HepG2 (cell line): ENCODE results near the gene LARP4. TPM values are rescaled to one million over a fixed set of nuclear protein-coding genes. Genes with fewer than 3 reads are reported as not detected.

Experiments
- BCLAF1 ChIP-seq: fragments of 450-650 bp; IDR thresholded peaks from 2 replicates; pipeline ENCODE4 v1.6.1; 2017; ENCODE audit warnings: mild to moderate bottlenecking
- DNMT3B ChIP-seq: conservative IDR thresholded peaks from 2 replicates; pipeline ENCODE4 v1.6.1; 2016; ENCODE audit warnings: missing biosample characterization, control low read depth
- MAFK ChIP-seq, 2 experiments: IDR thresholded peaks in 1 of 2; conservative IDR thresholded peaks in 1 of 2; 2 replicates each; pipeline ENCODE4 v1.6.1; 2011; ENCODE audit warnings: improper control_type of control experiment in 2 of 2, low read length in 2 of 2
- NFAT5 ChIP-seq: sonication (generic); formaldehyde crosslinking; IDR thresholded peaks from 2 replicates; pipeline ENCODE4 v1.4.0; 2020; ENCODE audit warnings: missing genetic modification reagents
- TFAP4 ChIP-seq: sonication (generic); IDR thresholded peaks from 2 replicates; pipeline ENCODE4 v1.6.1; 2016; ENCODE audit warnings: low read depth, borderline replicate concordance
- ZFX ChIP-seq: sonication (generic); formaldehyde crosslinking; IDR thresholded peaks from 2 replicates; pipeline ENCODE4 v1.4.0; 2020; ENCODE audit warnings: mild to moderate bottlenecking, low read depth, missing genetic modification reagents, moderate library complexity
- ZNF652 ChIP-seq: IDR thresholded peaks from 2 replicates; pipeline ENCODE4 v1.6.1; 2016; ENCODE audit warnings: low read depth, borderline replicate concordance
- ZNF678 ChIP-seq: sonication (generic); formaldehyde crosslinking; IDR thresholded peaks from 2 replicates; pipeline ENCODE4 v1.4.0; 2020; ENCODE audit warnings: mild to moderate bottlenecking, missing genetic modification reagents
- polyA plus RNA-seq, 8 experiments: library from polyadenylated mRNA; depleted of rRNA in 3 of 8; stranded (reverse) in 7 of 8; unstranded in 1 of 8; fragments of >200 nt; fragmentation: Illumina TruSeq in 4 of 8; extraction: Trizol in 4 of 8; gene quantifications; 2 replicates each; pipeline versions ENCODE4 v1.2.1 to v1.2.3, GENCODE V29; 2011 to 2016; ENCODE audit warnings: low read depth in 4 of 8, missing spikeins in 1 of 8, mixed read lengths in 1 of 8; ENCODE audit not compliant: insufficient read depth in 1 of 8
- total RNA-seq, 5 experiments: library from RNA; depleted of rRNA; stranded (reverse); fragments of >200 nt; fragmentation: Illumina TruSeq; extraction: Trizol; gene quantifications; 2 replicates each; pipeline ENCODE4 v1.2.3, GENCODE V29; 2016; ENCODE audit warnings: low read depth in 1 of 5

LARP4 gene
- total and polyA plus RNA-seq, 2 of the 13 experiments (the other 11 are each of a cell fraction or from before 2014, with no cell fraction given), result 16.4 to 42.7 TPM

DNA sequence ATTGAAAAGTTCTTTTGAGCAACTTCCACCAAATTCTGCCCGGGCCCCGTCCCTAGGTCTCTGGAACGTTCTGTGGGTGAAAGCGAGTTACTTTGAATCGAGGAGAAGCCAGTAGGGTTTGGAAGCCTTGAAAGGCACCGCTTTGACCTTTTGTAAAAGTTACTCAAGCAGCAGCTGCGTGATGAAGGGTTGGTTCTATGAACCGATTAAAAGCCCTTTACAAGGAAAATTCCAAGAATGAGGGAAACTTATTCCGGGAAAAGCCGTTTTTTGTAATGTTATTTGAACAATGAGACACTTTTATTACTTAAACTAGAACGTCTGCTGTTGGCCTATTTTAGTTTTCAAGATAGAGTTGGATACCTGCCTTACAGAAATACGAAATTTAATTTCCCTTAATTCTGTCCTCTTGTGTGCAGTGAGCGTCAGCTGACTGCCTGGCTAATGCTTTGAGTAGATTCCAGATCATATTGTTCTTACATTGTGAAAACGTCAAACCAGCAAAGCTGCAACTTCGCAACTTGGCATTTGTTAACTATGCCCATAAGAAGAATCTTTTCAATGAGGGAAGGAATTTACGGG lies 906 bp downstream of the LARP4 start (continued):
- TF ChIP-seq NFAT5 (CRISPR knock-in tag), result no peak
- TF ChIP-seq ZNF678 (CRISPR knock-in tag), result no peak
- no peak for TF ChIP-seq MAFK (conservative IDR thresholded peaks at IDR 0.05 in 1 of 2, IDR thresholded peaks at IDR 0.05 in 1 of 2; ENCODE audit: low read length in 2 of 2)
- TF ChIP-seq TFAP4, result peak; percentile 55; the same call in 1 of the 2 replicates
- TF ChIP-seq DNMT3B (CRISPR knock-in tag), result 0 out of 2 replicates have a peak, but pooled peaks have one; percentile 46
- no peak for TF ChIP-seq ZNF652
- TF ChIP-seq ZFX (CRISPR knock-in tag), result no peak
- TF ChIP-seq BCLAF1, result no peak
